Duodenal mucosa (tissue), 2 donors: ENCODE measurements around the gene POLD4.

Source experiments
- H3K27ac ChIP-seq: one replicate; pipeline ENCODE4 v1.7.0; 2013; ENCODE audit warnings: low read depth, low read length
- H3K27me3 ChIP-seq, 2 donors: one replicate each; pipeline ENCODE4 v1.7.0; 2013; ENCODE audit warnings: low read length in 2 of 2, control low read depth in 1 of 2; ENCODE audit not compliant: insufficient read depth in 2 of 2, control insufficient read depth in 1 of 2
- H3K36me3 ChIP-seq, 2 donors: one replicate each; pipeline ENCODE4 v1.7.0; 2013; ENCODE audit warnings: low read length in 2 of 2, control low read depth in 1 of 2; ENCODE audit not compliant: insufficient read depth in 2 of 2, control insufficient read depth in 1 of 2
- H3K4me1 ChIP-seq, 2 donors: one replicate each; pipeline ENCODE4 v1.7.0; 2013; ENCODE audit warnings: low read length in 2 of 2, control low read depth in 1 of 2; ENCODE audit not compliant: insufficient read depth in 2 of 2, control insufficient read depth in 1 of 2
- H3K4me3 ChIP-seq, 2 donors: one replicate each; pipeline ENCODE4 v1.7.0; 2013; ENCODE audit warnings: low read length in 2 of 2, low read depth in 1 of 2
- H3K9ac ChIP-seq, 2 donors: one replicate each; pipeline ENCODE4 v1.7.0; 2013; ENCODE audit warnings: low read length in 2 of 2, low read depth in 1 of 2
- H3K9me3 ChIP-seq, 2 donors: one replicate each; pipeline ENCODE4 v1.7.0; 2013; ENCODE audit warnings: low read length in 2 of 2, control low read depth in 1 of 2; ENCODE audit not compliant: control insufficient read depth in 1 of 2

The POLD4 gene

GRCh38 chr11:67389477-67389876 lies 36.1 kb upstream of the POLD4 start:
- Histone ChIP-seq H3K27me3 (peaks cover 0 to 6% of the 10 kb centered on the region in 2 donors), H3K9me3 (no peaks in the 10 kb centered on the region), H3K9ac (no peak overlapping the region), H3K27ac (no peak overlapping the region), H3K4me3 (no peak overlapping the region), H3K36me3 (peaks cover 0 to 12% of the 10 kb centered on the region in 2 donors), H3K4me1 (peaks cover 7 to 11% of the 10 kb centered on the region in 2 donors)

DNA sequence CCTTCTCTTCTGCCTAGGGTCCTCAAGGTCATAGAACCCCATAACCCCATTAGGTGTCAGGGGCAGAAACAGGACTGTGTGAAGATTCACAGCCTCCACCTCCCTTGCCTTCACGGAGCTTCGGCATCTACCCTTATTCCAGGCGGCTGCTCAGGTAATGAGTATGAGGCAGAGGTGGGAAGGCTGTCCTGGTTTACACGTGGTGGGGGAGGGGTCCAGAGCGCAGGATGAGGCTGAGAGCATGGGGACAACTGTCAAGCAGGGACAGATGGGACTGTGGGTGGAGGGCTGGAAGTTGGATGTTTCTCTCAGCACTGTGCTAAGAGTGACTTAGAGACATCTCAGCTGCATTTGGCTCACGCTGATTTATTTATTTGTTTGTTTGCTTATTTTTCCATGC lies 34.2 kb upstream of the POLD4 start:
- Histone ChIP-seq H3K27me3 (peaks cover 0 to 6% of the 10 kb centered on the region in 2 donors), H3K36me3 (no peaks in the 10 kb centered on the region), H3K9me3 (no peaks in the 10 kb centered on the region), H3K4me1 (peaks cover 3 to 9% of the 10 kb centered on the region in 2 donors), H3K4me3 (no peak overlapping the region), H3K9ac (no peak overlapping the region), H3K27ac (no peak overlapping the region)

DNA sequence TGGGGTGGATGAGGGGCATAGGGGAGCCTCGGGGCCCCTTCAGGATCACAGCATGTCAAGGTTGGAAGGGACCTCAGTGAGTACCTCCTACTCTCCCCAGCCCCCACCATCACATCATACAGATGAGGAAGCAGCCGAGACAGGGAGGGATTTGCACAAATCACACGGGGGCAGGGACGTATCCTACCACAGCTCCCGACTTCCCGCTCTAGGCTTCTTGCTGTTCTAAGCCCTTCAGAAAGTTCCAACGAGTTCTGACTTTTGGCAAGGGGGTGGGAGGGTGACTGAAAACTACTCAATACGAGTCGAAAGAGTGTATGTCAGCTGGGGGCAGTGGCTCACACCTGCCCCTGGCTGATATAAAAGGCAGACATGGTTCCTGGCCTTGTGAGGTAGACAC lies 33.7 kb upstream of the POLD4 start:
- Histone ChIP-seq H3K4me1 (peaks cover 0 to 10% of the 10 kb centered on the region in 2 donors), H3K27me3 (peaks cover 0 to 6% of the 10 kb centered on the region in 2 donors), H3K9me3 (no peaks in the 10 kb centered on the region), H3K9ac (no peak overlapping the region), H3K27ac (no peak overlapping the region), H3K4me3 (no peak overlapping the region), H3K36me3 (no peaks in the 10 kb centered on the region)

DNA sequence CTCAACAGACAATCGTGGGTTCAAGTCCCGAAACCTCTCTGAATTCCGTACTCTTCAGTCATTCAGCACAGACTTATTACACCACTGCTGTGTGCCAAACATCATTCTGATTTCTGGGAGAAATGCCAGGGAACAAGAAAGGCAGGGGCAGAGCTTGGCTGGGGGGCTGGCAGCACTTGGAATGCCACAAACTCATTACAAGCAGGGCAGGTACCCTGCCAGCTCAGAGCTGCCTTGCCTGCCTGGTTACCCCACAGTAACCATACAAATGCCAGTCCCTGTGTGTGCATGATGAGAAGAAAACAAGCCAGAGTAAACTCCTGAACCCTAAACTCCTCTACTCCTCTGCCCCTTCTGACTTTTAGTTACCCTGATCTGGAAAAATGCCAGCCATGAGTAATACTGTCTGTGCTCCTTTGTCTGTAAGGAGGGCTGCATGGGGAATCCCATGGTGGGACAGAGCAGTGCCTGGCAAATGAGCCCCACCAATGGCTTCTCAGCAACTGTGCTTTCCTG lies 31.6 kb upstream of the POLD4 start:
- Histone ChIP-seq H3K27me3 (peaks cover 0 to 6% of the 10 kb centered on the region in 2 donors), H3K4me1 (peaks cover 0 to 10% of the 10 kb centered on the region in 2 donors), H3K4me3 (no peak overlapping the region), H3K36me3 (no peaks in the 10 kb centered on the region), H3K27ac (no peak overlapping the region), H3K9ac (no peak overlapping the region), H3K9me3 (no peaks in the 10 kb centered on the region)

DNA sequence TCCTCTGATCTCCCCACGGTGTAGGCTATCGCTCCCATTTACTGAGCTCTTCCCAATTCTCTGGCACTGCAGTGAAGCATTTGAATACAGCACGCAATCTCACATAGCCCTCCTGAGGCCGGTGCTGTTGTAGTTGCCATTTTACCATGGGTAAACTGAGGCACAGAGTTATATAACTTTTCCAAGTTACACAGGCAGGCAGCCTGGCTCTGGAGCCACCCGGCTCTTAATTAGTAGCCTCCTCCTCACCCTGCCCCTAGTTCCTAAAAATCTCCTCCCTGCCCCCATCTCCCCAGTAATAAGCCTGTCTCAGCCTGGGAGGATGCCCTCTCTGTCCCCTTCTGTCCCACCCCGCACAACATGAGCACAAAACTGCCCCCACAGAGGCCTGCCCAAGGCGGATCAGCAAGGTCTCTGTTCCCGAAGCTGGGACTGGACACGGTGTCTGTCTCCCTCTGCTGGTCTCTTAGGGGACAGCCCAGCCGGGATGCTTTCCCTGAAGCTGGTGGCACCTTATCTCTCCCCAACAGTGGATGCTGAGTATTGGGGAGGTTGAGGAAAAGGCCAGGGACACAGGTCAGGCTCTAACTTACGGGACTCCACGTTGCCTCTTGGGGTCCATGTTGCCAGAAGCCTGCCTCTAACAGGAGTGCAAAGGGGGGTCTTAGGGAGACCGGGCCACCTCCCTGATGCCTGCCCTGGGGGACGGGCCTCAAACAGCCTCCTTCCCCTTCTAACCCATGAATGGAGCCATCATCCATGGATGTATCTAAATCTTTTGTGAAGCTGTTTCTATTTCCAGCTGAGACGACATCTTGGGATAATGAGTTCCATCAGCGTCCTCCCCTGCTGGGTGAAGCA lies 29.2 kb upstream of the POLD4 start:
- no peaks in the 10 kb centered on the region for H3K9me3 ChIP-seq
- no peak overlapping the region for H3K4me3 ChIP-seq
- no peak overlapping the region for H3K27ac ChIP-seq
- H3K27me3 ChIP-seq: peaks cover 0 to 6% of the 10 kb centered on the region in 2 donors
- no peaks in the 10 kb centered on the region for H3K36me3 ChIP-seq
- H3K4me1 ChIP-seq: peaks cover 0 to 6% of the 10 kb centered on the region in 2 donors
- H3K9ac ChIP-seq: peak overlapping the region in 1 of 2 donors; percentile 9

DNA sequence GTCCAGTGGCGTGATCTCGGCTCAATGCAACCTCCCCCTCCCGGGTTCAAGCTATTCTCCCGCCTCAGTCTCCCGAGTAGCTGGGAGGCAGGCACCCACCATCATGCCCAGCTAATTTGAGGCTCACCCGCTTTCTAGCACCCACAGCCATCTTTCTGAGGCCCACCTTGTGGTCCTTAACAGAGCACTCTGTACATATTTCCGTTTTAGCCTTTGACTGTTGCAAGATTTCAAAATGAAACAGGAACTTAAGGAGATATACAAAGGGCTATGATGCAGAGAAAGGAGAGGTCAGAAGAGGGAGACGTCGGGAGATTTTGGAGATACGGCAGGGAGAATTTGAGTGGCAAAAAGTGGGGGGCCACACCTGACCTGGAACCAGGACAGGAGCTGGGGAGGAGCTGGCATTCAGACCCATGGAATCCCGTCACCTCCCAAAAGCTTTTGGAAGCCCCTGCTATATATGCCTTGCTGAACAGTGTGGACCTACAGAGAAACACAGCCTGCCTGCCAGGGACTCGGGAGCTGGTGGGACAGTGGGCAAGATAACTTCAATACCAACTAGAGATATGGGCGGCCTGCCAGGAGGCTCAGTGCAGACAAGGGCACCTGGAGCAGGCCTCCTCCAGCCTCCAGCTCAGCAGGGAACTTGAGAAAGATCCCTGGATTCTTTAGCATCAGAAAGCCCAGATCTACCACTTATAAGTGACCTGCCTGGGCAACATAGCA lies 28.1 kb upstream of the POLD4 start:
- H3K9me3 ChIP-seq: no peaks in the 10 kb centered on the region
- H3K4me1 ChIP-seq: peaks cover 0 to 6% of the 10 kb centered on the region in 2 donors
- no peak overlapping the region for H3K4me3 ChIP-seq
- no peak overlapping the region for H3K27ac ChIP-seq
- no peak overlapping the region for H3K9ac ChIP-seq
- H3K36me3 ChIP-seq: no peaks in the 10 kb centered on the region
- H3K27me3 ChIP-seq: peaks cover 0 to 6% of the 10 kb centered on the region in 2 donors

- Histone ChIP-seq H3K36me3 (no peaks in the 10 kb centered on the region), H3K27ac (no peak overlapping the region), H3K4me1 (peaks cover 5 to 10% of the 10 kb centered on the region in 2 donors), H3K9ac (no peak overlapping the region), H3K9me3 (no peaks in the 10 kb centered on the region), H3K27me3 (no peaks in the 10 kb centered on the region), H3K4me3 (no peak overlapping the region)
These were observed 26.0 kb upstream of the POLD4 start for GRCh38 chr11:67379061-67380058.

GRCh38 chr11:67378544-67378943 lies 25.2 kb upstream of the POLD4 start:
- Histone ChIP-seq H3K9me3 (no peaks in the 10 kb centered on the region), H3K27ac (no peak overlapping the region), H3K27me3 (no peaks in the 10 kb centered on the region)

DNA sequence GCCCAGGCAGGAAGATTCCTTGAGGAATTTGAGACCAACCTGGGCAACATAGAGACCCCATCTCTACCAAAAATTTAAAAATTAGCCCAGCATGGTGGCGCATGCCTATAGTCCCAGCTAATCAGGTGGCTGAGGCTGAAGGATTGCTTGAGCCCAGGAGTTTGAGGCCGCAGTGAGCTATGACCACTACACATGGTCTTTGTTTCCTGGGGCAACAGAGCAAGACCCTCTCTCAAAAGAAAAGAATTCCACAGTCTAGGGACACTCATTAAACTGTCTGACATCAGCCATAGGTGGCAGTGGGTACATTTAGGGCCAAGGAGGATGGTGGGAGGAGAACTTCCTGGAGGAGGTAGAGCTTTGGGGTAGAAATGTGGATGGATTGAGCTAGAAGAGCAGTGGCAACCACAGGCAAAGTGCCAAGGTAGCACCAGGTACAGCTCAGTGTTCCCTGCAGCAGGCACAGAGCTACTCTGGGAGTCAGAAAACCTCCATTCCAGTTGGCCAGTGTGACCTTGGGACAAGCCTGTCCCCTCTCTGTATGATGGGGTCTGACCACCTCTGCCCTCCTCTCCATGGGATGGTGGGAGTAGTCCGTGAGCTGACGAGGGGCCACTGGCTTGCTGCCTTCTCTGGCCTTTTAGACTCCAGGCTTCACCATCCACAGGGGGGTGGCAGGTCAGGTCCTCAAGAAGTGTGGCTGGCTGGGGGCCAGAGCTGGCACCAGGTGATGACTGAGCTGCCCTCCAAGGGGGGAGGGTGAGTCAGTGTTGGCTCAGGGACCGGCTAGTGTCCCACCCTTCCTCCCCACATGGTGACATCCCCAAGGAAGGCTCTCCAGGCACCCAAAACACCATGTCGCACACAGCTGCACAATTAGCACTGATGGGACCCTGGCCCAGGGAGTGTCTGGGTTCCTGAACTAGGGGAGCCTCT lies 23.8 kb upstream of the POLD4 start:
- H3K4me3 ChIP-seq: no peak overlapping the region
- H3K9me3 ChIP-seq: no peaks in the 10 kb centered on the region
- H3K27me3 ChIP-seq: no peaks in the 10 kb centered on the region
- no peaks in the 10 kb centered on the region for H3K36me3 ChIP-seq
- no peak overlapping the region for H3K27ac ChIP-seq
- H3K4me1 ChIP-seq: peaks cover 13 to 15% of the 10 kb centered on the region in 2 donors
- H3K9ac ChIP-seq: no peak overlapping the region

More at GRCh38 chr11:67378544-67378943, 25.2 kb upstream of the POLD4 start:
- Histone ChIP-seq H3K9ac (no peak overlapping the region), H3K4me1 (peaks cover 12 to 18% of the 10 kb centered on the region in 2 donors), H3K4me3 (no peak overlapping the region), H3K36me3 (no peaks in the 10 kb centered on the region)
